Suppressor macrophage treated with lipopolysaccharide for 1 hour (primary cell): ENCODE results near the gene INTU.

ENCODE experiments used
- DNase-seq, 3 donors: peaks; one replicate each; pipeline ENCODE4 v3.0.0-alpha.2; 2020 to 2022

Gene INTU

DNA sequence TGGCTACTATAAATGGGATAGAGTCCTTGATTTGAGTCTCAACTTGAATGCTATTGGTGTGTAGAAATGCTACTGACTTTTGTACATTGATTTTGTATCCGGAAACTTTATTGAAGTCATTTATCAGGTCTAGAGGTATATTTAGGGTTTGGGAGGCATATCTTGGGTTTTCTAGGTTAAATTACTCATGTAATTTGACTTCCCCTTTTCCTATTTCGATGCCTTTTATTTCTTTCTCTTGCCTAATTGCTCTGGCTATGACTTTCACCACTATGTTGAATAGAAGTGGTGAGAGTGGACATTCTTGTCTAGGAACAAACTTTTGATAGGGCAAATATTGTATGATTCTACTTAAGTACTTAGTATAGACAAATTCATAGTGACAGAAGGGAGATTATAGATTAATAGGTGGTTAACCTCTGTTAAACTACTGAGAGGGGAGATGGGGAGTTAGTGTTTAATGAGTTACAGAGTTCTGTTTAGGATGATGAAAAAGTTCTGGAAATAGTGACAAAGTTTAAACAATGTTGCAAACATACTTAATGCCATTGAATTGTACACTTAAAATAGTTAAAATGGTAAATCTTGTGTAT lies 126.6 kb downstream of the INTU start:
- DNase-seq = peak in 1 of 3 donors; percentile 9

DNA sequence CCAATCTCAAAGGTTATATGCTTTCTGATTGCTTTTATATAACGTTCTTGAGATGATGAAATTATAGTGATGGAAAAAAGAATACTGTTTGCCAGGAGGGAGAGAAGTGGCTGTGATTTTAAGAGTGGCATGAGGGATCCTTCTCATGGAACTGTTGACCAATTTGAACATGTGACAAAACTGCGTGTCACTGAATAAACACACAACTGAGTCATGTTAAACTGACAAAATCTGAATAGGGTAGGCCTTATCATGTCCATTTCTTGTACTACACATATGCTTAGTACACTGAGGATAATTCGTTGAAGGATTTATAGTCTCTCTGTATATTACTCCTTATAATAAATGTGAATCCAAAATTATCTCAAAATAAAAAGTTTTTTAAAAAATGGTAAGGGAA lies 127.1 kb downstream of the INTU start:
- no peak for DNase-seq

DNA sequence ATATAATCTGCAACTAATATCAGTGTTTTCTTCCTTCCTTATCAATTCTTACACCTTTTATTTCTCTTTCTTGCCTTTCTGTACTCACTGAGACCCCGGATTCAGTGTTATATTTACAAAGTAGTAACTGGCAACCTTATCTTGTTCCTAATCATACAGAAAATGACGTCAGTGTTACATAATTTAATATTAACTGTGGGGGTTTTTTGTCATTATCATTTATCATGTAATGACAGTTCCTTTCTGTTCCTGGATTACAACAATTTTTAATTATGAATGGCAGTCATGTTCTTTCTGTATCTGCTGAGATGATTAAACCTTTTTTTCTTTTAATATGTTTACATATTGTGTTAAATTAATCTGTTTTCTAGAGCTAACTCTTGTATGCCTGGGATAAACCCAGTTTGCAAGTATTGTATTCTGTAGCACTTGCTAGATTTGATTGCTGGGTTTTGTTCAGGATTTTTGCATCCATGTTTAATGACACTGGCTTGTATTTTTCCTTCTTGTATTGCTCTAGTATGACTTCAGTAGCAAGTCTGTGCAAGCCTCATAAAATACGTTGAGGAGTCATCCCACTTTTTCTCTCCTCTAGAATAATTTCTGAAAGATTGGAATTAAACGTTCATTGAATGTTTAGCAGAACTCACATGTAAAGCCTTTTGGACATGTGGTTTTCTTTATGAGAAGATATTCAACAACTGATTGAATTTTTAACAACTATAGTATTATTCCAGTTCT lies 138.9 kb downstream of the INTU start:
- DNase-seq = no peak

DNA sequence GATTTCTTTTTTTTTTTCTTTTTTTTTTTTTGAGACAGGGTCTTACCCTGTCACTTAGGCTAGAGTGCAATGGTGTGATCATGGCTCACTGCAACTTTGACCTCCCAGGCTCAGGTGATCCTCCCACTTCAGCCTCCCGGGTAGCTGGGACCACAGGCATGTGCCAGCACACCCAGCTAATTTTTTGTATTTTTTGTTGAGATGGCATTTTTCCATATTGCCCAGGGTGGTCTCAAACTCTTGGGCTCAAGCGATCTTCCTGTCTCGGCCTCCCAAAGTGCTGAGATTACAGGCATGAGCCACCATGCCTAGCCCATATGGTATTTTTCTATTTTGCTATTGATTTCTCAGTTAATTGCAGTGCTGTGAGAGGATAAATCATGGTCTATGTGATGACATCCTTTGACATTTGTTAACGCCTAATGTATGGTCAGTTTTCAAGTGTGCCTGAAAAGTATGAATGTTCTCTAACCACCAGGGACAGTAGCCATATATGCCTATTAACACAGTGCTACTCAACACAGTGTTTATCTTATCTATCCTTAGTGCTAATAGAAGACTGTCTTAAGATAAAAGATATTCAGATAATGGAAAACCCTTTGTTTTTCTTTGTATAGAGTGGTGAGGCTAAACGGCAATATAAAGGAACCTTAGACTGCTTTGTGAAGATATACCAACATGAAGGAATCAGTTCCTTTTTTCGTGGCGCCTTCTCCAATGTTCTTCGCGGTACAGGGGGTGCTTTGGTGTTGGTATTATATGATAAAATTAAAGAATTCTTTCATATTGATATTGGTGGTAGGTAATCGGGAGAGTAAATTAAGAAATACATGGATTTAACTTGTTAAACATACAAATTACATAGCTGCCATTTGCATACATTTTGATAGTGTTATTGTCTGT lies 140.3 kb downstream of the INTU start:
- no peak for DNase-seq

DNA sequence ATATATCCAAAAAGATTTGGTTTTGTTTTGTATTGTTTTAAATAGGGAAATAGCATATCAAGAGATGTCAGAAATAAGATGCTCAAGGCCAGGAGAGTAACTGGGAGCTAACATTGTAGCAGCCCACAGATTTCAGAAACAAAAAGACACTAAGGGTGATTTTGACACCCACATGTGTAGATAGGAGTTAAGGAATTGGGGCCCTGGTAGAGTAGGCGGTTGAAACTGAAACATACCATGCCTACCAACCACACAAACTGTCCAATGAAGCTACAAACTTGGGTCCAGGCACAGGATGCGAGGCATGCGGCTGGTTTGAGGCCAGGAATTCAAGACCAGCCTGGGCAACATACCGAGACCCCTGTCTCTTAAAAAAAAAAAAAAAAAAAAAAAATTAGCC lies 143.1 kb downstream of the INTU start:
- no peak for DNase-seq
